ENCODE data around the gene GYPA. TPM values are rescaled to one million over a fixed set of nuclear protein-coding genes. Genes with fewer than 3 reads are reported as not detected.
"Not testable (repeated sequence)": the region's sequence is repeated elsewhere in the genome, so short reads cannot be mapped to it uniquely, and the experiment has no call there.

The GYPA gene
- total RNA-seq: not detected

DNA sequence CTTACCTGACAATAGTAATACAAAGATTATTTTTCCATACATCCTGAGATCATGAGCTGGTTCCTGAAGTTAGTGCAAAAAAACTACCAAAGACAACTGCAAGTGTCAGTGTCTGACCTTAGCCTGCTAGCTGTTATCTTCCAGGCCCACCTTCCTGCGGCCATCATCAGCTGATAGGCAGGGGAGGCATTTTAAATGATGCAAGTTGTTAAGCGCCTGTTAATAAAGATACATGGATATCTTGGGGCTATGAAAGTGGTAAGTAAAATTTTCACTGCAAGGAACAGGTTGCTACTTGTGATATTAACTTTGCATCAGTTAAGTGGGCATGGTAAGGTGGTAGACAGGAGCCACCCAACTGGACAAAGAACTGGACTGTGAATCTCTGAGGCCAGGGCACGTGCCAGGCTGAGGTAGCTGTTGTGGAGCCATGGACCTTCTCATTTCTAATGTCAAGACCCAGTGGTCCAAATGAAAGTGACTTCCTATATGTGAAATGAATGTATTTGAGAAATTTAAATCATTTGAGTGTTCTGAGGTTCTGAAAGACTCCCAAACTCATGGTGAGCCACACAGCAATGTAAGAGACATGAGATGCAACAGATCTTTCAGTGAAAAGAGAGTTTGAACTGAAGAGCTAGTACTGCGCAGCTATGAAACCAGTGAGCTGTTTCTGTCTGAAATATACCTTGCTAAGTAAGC lies at the start of gene GYPA:
Gene GYPA (minus strand): TSS at position 125 of the 702 bp plus-strand sequence. CDS start 83 bp downstream, at position 42.
- intact Hi-C loops (cut with DNase I; ENCODE audit: low total_unique reads); DNase-seq; H3K36me3 ChIP-seq; H3K4me3 ChIP-seq; in situ Hi-C loops (cut with MboI; ENCODE audit: low pct_ligation_motif_present in 1 of 4, low pct_unique_long_range_greater_than_20kb in 1 of 4, low sequenced_read_pairs in 3 of 4); H3K9me3 ChIP-seq; H3K4me1 ChIP-seq; H3K27me3 ChIP-seq; H3K27ac ChIP-seq: not testable (repeated sequence)
- 84% methylated on average over 4 of the region's 4 CpGs; no CpG with 5 or more reads in 1 of the 2 donors for WGBS, 2 donors (ENCODE audit: low coverage in 1 of 2)

DNA sequence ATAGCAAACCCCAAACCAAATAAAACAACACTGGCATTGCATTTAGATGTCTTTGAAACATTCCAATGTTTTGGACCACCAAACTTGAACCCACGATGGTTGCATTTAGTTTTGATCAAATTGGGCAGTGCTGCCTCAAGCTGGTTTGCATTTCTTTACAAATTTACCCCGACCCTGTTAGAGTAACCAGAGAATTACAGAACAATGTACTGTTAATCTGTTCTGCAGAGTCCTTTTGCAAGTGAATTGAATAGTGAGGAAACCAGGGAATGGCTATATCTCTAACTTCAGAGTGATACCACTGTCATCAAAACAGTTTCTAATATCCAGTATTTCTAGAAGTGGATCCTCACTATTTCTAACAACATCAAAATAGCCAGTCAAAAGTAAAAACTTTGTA lies 49.5 kb upstream of the GYPA start:
- Histone ChIP-seq H3K4me1 (no peaks in the 10 kb centered on the region), H3K36me3 (no peaks in the 10 kb centered on the region), H3K4me3 (no peak overlapping the region), H3K27ac (no peak overlapping the region), H3K9me3 (no peaks in the 10 kb centered on the region), H3K27me3 (no peaks in the 10 kb centered on the region)
- in situ Hi-C loops (cut with MboI; ENCODE audit: low pct_ligation_motif_present in 1 of 4, low pct_unique_long_range_greater_than_20kb in 1 of 4, low sequenced_read_pairs in 3 of 4): loop anchor here in 1 of 4 donors (25.0 kb wide), 1 partner anchor 872 kb away; no protein-coding TSS in a partner anchor
- TF ChIP-seq POLR2A (IDR thresholded peaks at IDR 0.05): no peak
- TF ChIP-seq, protein P1, sequence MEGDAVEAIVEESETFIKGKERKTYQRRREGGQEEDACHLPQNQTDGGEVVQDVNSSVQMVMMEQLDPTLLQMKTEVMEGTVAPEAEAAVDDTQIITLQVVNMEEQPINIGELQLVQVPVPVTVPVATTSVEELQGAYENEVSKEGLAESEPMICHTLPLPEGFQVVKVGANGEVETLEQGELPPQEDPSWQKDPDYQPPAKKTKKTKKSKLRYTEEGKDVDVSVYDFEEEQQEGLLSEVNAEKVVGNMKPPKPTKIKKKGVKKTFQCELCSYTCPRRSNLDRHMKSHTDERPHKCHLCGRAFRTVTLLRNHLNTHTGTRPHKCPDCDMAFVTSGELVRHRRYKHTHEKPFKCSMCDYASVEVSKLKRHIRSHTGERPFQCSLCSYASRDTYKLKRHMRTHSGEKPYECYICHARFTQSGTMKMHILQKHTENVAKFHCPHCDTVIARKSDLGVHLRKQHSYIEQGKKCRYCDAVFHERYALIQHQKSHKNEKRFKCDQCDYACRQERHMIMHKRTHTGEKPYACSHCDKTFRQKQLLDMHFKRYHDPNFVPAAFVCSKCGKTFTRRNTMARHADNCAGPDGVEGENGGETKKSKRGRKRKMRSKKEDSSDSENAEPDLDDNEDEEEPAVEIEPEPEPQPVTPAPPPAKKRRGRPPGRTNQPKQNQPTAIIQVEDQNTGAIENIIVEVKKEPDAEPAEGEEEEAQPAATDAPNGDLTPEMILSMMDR (IDR thresholded peaks at IDR 0.05): no peak
- 49 to 50% methylated on average over 1 to 2 of the region's 2 CpGs for WGBS, 2 donors (ENCODE audit: low coverage in 1 of 2)
- DNase-seq: no peak
- intact Hi-C loops (cut with DNase I; ENCODE audit: low total_unique reads): no loop called here

DNA sequence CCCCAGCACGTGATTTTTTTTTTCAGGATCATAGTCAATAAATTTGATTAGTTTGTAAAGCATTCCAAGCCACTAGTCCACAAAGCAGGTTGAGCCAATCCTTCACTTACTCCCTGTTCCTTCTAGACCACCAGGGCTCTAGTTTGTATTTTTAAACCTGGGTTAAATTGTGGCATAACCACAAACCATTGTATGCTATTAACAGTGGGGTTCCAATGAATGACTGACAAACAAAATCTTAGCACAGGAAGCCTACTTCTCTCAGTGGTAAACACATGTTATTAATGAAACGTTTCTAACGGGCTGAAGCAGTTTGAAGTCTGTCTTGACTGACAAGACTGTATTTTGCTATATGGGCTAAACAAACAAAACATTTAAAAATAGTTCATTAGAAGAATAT lies 48.6 kb upstream of the GYPA start:
- Histone ChIP-seq H3K36me3 (no peaks in the 10 kb centered on the region), H3K9me3 (no peaks in the 10 kb centered on the region), H3K4me1 (no peaks in the 10 kb centered on the region), H3K27me3 (no peaks in the 10 kb centered on the region), H3K4me3 (no peak overlapping the region), H3K27ac (no peak overlapping the region)
- WGBS, 2 donors (ENCODE audit: low coverage in 1 of 2): 33 to 40% methylated on average over 3 of the region's 3 CpGs
- intact Hi-C loops (cut with DNase I; ENCODE audit: low total_unique reads) (no loop called here), in situ Hi-C loops (cut with MboI; ENCODE audit: low pct_ligation_motif_present in 1 of 4, low pct_unique_long_range_greater_than_20kb in 1 of 4, low sequenced_read_pairs in 3 of 4) (loop anchor here in 1 of 4 donors (25.0 kb wide), 1 partner anchor 873 kb away; no protein-coding TSS in a partner anchor)
- DNase-seq: no peak
- TF ChIP-seq, protein P1 (IDR thresholded peaks at IDR 0.05): no peak
- TF ChIP-seq POLR2A (IDR thresholded peaks at IDR 0.05): no peak

DNA sequence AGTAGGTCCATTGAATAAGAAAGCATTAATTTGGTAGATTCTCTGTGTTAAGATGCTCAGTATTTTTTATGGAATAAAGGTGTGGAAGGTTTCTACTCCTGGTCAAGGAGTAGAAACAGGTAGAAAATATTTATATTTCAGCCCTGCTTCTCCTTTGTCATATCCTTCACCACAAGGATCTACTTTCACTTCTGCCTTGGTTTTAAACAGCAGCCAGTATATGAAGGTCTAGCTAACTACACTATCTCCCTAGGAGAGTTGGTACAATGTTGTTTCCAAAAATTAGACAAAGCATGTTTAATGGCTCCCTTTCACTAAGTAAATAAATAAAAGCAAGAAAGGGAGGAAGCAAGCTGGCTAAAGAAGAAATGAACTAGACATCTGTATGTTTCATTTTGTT lies 44.6 kb upstream of the GYPA start:
- in situ Hi-C loops (cut with MboI; ENCODE audit: low pct_ligation_motif_present in 1 of 4, low pct_unique_long_range_greater_than_20kb in 1 of 4, low sequenced_read_pairs in 3 of 4) (loop anchor here in 1 of 4 donors (25.0 kb wide), 1 partner anchor 877 kb away; no protein-coding TSS in a partner anchor), intact Hi-C loops (cut with DNase I; ENCODE audit: low total_unique reads) (no loop called here)
- Histone ChIP-seq H3K4me3 (no peak overlapping the region), H3K4me1 (no peaks in the 10 kb centered on the region), H3K9me3 (no peaks in the 10 kb centered on the region), H3K27me3 (no peaks in the 10 kb centered on the region), H3K36me3 (no peaks in the 10 kb centered on the region), H3K27ac (no peak overlapping the region)
- no peak for DNase-seq
- no peak for TF ChIP-seq POLR2A (IDR thresholded peaks at IDR 0.05)
- TF ChIP-seq, protein P1 (IDR thresholded peaks at IDR 0.05): no peak
- no peak for TF ChIP-seq POLR2AphosphoS5 (IDR thresholded peaks at IDR 0.05)
- TF ChIP-seq EP300 (IDR thresholded peaks at IDR 0.05; ENCODE audit: low read depth): no peak

DNA sequence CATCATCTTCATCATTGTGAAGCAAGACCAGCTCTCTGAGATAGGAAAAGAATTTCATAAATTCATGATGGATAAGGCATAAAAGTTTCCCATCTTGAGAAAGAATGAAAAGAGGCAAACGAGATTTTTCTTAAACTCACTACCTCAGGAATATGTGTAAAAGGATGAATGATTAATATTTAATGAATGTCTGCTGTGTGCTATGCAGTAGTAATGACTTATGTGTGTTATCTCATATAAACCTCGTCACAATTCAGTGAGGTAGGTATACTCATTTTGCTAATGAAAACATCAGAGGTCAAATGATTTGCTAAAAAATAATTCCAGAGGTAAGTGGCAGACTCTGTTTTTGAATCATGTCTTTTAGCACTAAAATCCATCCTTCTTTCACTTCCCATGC lies 42.6 kb upstream of the GYPA start:
- no peak for DNase-seq
- Histone ChIP-seq H3K4me1 (no peaks in the 10 kb centered on the region), H3K27me3 (no peaks in the 10 kb centered on the region), H3K9me3 (no peaks in the 10 kb centered on the region), H3K36me3 (no peaks in the 10 kb centered on the region), H3K27ac (no peak overlapping the region), H3K4me3 (no peak overlapping the region)
- 64 to 87% methylated on average over 2 of the region's 2 CpGs for WGBS, 2 donors (ENCODE audit: low coverage in 1 of 2)
- in situ Hi-C loops (cut with MboI; ENCODE audit: low pct_ligation_motif_present in 1 of 4, low pct_unique_long_range_greater_than_20kb in 1 of 4, low sequenced_read_pairs in 3 of 4) (loop anchor here in 1 of 4 donors (25.0 kb wide), 1 partner anchor 879 kb away; no protein-coding TSS in a partner anchor), intact Hi-C loops (cut with DNase I; ENCODE audit: low total_unique reads) (no loop called here)
- TF ChIP-seq, protein P1 (IDR thresholded peaks at IDR 0.05): no peak
- TF ChIP-seq EP300 (IDR thresholded peaks at IDR 0.05; ENCODE audit: low read depth) (no peak), POLR2AphosphoS5 (IDR thresholded peaks at IDR 0.05) (no peak), POLR2A (IDR thresholded peaks at IDR 0.05) (no peak)

Measured in transverse colon (tissue), 4 donors.